Prostate gland (tissue), 2 donors: Measurements from ENCODE around the gene TXNL4A.

Source experiments
- POLR2A ChIP-seq: fragments of 450-650 bp; IDR thresholded peaks from one replicate; pipeline ENCODE4 v1.6.1; 2016; ENCODE audit warnings: antibody characterized with exemption, mild to moderate bottlenecking
- TF ChIP-seq, protein P1 (sequence below), 4 experiments: fragments of 200-600 bp in 2 of 4; fragments of 450-650 bp in 2 of 4; sonication (generic) in 2 of 4; IDR thresholded peaks; 1 replicate in 3 of 4; 2 replicates in 1 of 4; pipeline ENCODE4 v1.5.1; 2016 to 2019; ENCODE audit warnings: antibody characterized with exemption in 4 of 4, mild to moderate bottlenecking in 2 of 4, moderate library complexity in 2 of 4

DNA sequence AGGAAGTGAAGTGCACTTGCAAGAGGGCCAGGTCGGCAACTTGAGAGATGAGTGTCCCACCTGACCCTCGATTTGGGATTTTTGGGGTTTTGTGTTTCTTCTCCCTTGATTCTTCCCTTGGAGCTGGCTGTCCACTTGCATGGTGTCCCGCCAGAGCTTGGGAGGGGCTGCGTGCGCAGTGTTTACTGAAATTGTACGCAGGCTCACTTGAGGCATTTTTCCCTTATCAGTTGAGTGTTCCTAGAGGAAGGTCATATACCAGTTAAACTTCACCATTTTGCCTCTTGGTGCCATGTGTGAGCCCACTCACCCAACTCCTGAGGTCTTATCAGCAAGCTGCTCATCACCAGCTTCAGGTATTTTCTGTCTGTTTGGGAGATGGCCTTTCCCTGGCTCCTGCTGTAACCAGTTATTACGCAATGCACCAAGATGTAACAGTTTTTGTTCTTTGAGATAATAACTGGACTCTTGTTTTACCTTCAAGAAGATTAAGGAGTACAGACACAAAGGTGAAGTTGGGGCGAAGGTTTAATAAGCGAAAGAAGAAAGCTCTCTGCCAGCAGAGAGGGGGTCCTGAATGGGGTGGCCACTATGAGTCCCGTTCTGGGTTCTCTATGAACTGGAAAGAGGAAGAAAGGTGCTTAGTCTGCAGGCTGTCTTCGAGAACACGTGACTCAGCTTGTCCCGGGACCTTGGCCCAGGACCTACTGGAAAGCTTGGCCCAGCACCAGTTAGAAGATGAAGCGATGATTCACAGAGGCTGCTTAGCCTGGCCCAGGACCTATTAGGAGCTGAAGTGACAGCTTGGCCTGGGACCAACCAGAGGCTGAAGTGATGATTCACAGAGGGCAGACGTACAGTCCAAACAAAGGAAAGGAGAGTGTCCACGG is 21.5 kb upstream of the TXNL4A start:
- TF ChIP-seq, protein P1, sequence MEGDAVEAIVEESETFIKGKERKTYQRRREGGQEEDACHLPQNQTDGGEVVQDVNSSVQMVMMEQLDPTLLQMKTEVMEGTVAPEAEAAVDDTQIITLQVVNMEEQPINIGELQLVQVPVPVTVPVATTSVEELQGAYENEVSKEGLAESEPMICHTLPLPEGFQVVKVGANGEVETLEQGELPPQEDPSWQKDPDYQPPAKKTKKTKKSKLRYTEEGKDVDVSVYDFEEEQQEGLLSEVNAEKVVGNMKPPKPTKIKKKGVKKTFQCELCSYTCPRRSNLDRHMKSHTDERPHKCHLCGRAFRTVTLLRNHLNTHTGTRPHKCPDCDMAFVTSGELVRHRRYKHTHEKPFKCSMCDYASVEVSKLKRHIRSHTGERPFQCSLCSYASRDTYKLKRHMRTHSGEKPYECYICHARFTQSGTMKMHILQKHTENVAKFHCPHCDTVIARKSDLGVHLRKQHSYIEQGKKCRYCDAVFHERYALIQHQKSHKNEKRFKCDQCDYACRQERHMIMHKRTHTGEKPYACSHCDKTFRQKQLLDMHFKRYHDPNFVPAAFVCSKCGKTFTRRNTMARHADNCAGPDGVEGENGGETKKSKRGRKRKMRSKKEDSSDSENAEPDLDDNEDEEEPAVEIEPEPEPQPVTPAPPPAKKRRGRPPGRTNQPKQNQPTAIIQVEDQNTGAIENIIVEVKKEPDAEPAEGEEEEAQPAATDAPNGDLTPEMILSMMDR (IDR thresholded peaks at IDR 0.05): no peak
- no peak for TF ChIP-seq POLR2A
